Naive B cell (primary cell): ENCODE results near the gene H2AZ2. TPM values are rescaled to one million over a fixed set of nuclear protein-coding genes. Genes with fewer than 3 reads are reported as not detected.
"Not testable (repeated sequence)": the region's sequence is repeated elsewhere in the genome, so short reads cannot be mapped to it uniquely, and the experiment has no call there.

Source experiments
- ATAC-seq, 2 donors: fragments of 150-1000 bp; cut with Tn5 transposase; 2 replicates each; pipeline ENCODE4 v1.10.0; 2021; ENCODE audit warnings: low read depth in 2 of 2, mild to moderate bottlenecking in 2 of 2, moderate library complexity in 2 of 2
- DNase-seq: peaks from one replicate; pipeline ENCODE4 v3.0.0; 2022
- H3K27ac Mint-ChIP-seq, 6 donors: one replicate each; pipeline ENCODE4 v1.8.0; 2020 to 2022; ENCODE audit warnings: mild to moderate bottlenecking in 6 of 6, mixed read lengths in 6 of 6, moderate library complexity in 5 of 6, inconsistent platforms in 2 of 6
- H3K27me3 Mint-ChIP-seq, 3 donors: one replicate each; pipeline ENCODE4 v1.8.0; 2021 to 2022; ENCODE audit warnings: mixed read lengths in 3 of 3, mild to moderate bottlenecking in 1 of 3
- H3K36me3 Mint-ChIP-seq, 2 donors: one replicate each; pipeline ENCODE4 v1.8.0; 2020 to 2022; ENCODE audit warnings: mixed read lengths in 2 of 2, inconsistent platforms in 1 of 2, mild to moderate bottlenecking in 1 of 2
- H3K4me1 Mint-ChIP-seq, 3 donors: one replicate each; pipeline ENCODE4 v1.8.0; 2020 to 2022; ENCODE audit warnings: mixed read lengths in 3 of 3, inconsistent platforms in 1 of 3, mild to moderate bottlenecking in 1 of 3, moderate library complexity in 1 of 3
- H3K4me3 Mint-ChIP-seq, 8 donors: one replicate each; pipeline ENCODE4 v1.8.0; 2020 to 2022; ENCODE audit warnings: mild to moderate bottlenecking in 8 of 8, mixed read lengths in 8 of 8, moderate library complexity in 8 of 8, inconsistent platforms in 2 of 8
- H3K9me3 Mint-ChIP-seq, 7 donors: one replicate each; pipeline ENCODE4 v1.8.0; 2020 to 2022; ENCODE audit warnings: mixed read lengths in 7 of 7, mild to moderate bottlenecking in 5 of 7, inconsistent platforms in 2 of 7, moderate library complexity in 1 of 7
- polyA plus RNA-seq, 6 donors: library from polyadenylated mRNA; unstranded; fragments of 300-500 nt; fragmentation: Illumina TruSeq; gene quantifications; one replicate each; pipeline ENCODE4 v1.2.3, GENCODE V29; 2021; ENCODE audit warnings: low read depth in 6 of 6

Gene H2AZ2
- polyA plus RNA-seq, 6 donors from 2014 or later, result 128 to 168 (median 145) TPM

- no peak for ATAC-seq
- Mint-ChIP-seq H3K9me3 (no peaks in the 10 kb centered on the region), H3K4me1 (peaks cover 0 to 6% (median 0%) of the 10 kb centered on the region in 3 donors), H3K27me3 (no peaks in the 10 kb centered on the region), H3K36me3 (no peaks in the 10 kb centered on the region), H3K27ac (no peak overlapping the region), H3K4me3 (no peak overlapping the region)
- DNase-seq, result no peak
These were observed 6.9 kb upstream of the H2AZ2 start for GRCh38 chr7:44854644-44855364.

GRCh38 chr7:44853391-44853790 is 5.5 kb upstream of the H2AZ2 start:
- Mint-ChIP-seq H3K4me1 (peaks cover 0 to 13% (median 6%) of the 10 kb centered on the region in 3 donors), H3K36me3 (no peaks in the 10 kb centered on the region), H3K27me3 (no peaks in the 10 kb centered on the region), H3K4me3 (no peak overlapping the region), H3K9me3 (no peaks in the 10 kb centered on the region), H3K27ac (no peak overlapping the region)
- ATAC-seq (no peak), DNase-seq (no peak)

- H3K27me3 Mint-ChIP-seq, result no peaks in the 10 kb centered on the region
- no peak for ATAC-seq
- peak overlapping the region in 1 of 8 donors; percentile 23 for H3K4me3 Mint-ChIP-seq
- DNase-seq, result no peak
- no peak overlapping the region for H3K27ac Mint-ChIP-seq
- H3K9me3 Mint-ChIP-seq, result no peaks in the 10 kb centered on the region
- no peaks in the 10 kb centered on the region for H3K36me3 Mint-ChIP-seq
- peaks cover 0 to 13% (median 6%) of the 10 kb centered on the region in 3 donors for H3K4me1 Mint-ChIP-seq
These were observed 4.7 kb upstream of the H2AZ2 start for GRCh38 chr7:44852590-44852989.

GRCh38 chr7:44849885-44850544 is 2.1 kb upstream of the H2AZ2 start:
- Mint-ChIP-seq H3K4me3 (peak overlapping the region; percentile 22 to 98 (median 90)), H3K27ac (peak overlapping the region in 4 of 6 donors; percentile 57 to 99 (median 62)), H3K27me3 (no peaks in the 10 kb centered on the region), H3K36me3 (no peaks in the 10 kb centered on the region), H3K9me3 (no peaks in the 10 kb centered on the region), H3K4me1 (peaks cover 17 to 30% (median 27%) of the 10 kb centered on the region in 3 donors)
- no peak for DNase-seq
- ATAC-seq, result no peak

- no peaks in the 10 kb centered on the region for H3K36me3 Mint-ChIP-seq
- DNase-seq (no peak), ATAC-seq (no peak)
- peaks cover 17 to 33% (median 30%) of the 10 kb centered on the region in 3 donors for H3K4me1 Mint-ChIP-seq
- H3K4me3 Mint-ChIP-seq, result peak overlapping the region; percentile 36 to 98 (median 90)
- H3K9me3 Mint-ChIP-seq, result no peaks in the 10 kb centered on the region
- peak overlapping the region in 4 of 6 donors; percentile 14 to 99 (median 78) for H3K27ac Mint-ChIP-seq
- no peaks in the 10 kb centered on the region for H3K27me3 Mint-ChIP-seq
These were observed 1.5 kb upstream of the H2AZ2 start for GRCh38 chr7:44849259-44849884.

GRCh38 chr7:44847509-44847919 is 373 bp downstream of the H2AZ2 start:
- H3K9me3 Mint-ChIP-seq, result no peaks in the 10 kb centered on the region
- no peaks in the 10 kb centered on the region for H3K27me3 Mint-ChIP-seq
- DNase-seq, result peak; percentile 94
- peak overlapping the region; percentile 95 to 99 (median 99) for H3K27ac Mint-ChIP-seq
- H3K4me3 Mint-ChIP-seq, result peak overlapping the region; percentile 83 to 98 (median 94)
- peaks cover 21 to 41% (median 32%) of the 10 kb centered on the region in 3 donors for H3K4me1 Mint-ChIP-seq
- peak; percentile 72 to 73 for ATAC-seq
- H3K36me3 Mint-ChIP-seq, result peaks cover 0 to 2% of the 10 kb centered on the region in 2 donors

- Mint-ChIP-seq H3K4me1 (peaks cover 26 to 43% (median 38%) of the 10 kb centered on the region in 3 donors), H3K9me3 (no peaks in the 10 kb centered on the region), H3K27ac (peak overlapping the region; percentile 95 to 99 (median 99)), H3K36me3 (peaks cover 0 to 8% of the 10 kb centered on the region in 2 donors), H3K4me3 (peak overlapping the region; percentile 83 to 98 (median 94)), H3K27me3 (no peaks in the 10 kb centered on the region)
- DNase-seq, result no peak
- ATAC-seq, result peak in 1 of 2 donors; percentile 14
These were observed 925 bp downstream of the H2AZ2 start for GRCh38 chr7:44846816-44847508.

GRCh38 chr7:44846390-44846789 is 1.5 kb downstream of the H2AZ2 start:
- DNase-seq, H3K9me3 Mint-ChIP-seq: not testable (repeated sequence)
- peaks cover 31 to 43% (median 43%) of the 10 kb centered on the region in 3 donors for H3K4me1 Mint-ChIP-seq

GRCh38 chr7:44845451-44845850 is 2.4 kb downstream of the H2AZ2 start:
- Mint-ChIP-seq H3K4me1 (peaks cover 31 to 43% (median 43%) of the 10 kb centered on the region in 3 donors), H3K27ac (peak overlapping the region in 5 of 6 donors; percentile 69 to 99 (median 96)), H3K9me3 (no peaks in the 10 kb centered on the region), H3K27me3 (no peaks in the 10 kb centered on the region), H3K4me3 (peak overlapping the region in 5 of 8 donors; percentile 84 to 98 (median 95)), H3K36me3 (peaks cover 0 to 14% of the 10 kb centered on the region in 2 donors)
- ATAC-seq (no peak), DNase-seq (no peak)

More at GRCh38 chr7:44846390-44846789, 1.5 kb downstream of the H2AZ2 start:
- H3K36me3 Mint-ChIP-seq, result peaks cover 0 to 14% of the 10 kb centered on the region in 2 donors
- peak overlapping the region; percentile 85 to 99 (median 98) for H3K27ac Mint-ChIP-seq
- not testable (repeated sequence) for H3K27me3 Mint-ChIP-seq, ATAC-seq
- H3K4me3 Mint-ChIP-seq, result peak overlapping the region; percentile 83 to 98 (median 94)

- not testable (repeated sequence) for H3K4me3 Mint-ChIP-seq, ATAC-seq, DNase-seq, H3K27me3 Mint-ChIP-seq, H3K9me3 Mint-ChIP-seq, H3K27ac Mint-ChIP-seq
- Mint-ChIP-seq H3K4me1 (peaks cover 31 to 38% (median 36%) of the 10 kb centered on the region in 3 donors), H3K36me3 (peaks cover 6 to 21% of the 10 kb centered on the region in 2 donors)
These were observed 4.4 kb downstream of the H2AZ2 start for GRCh38 chr7:44843440-44843839.

- not testable (repeated sequence) for H3K4me3 Mint-ChIP-seq
These were observed 5.2 kb downstream of the H2AZ2 start for GRCh38 chr7:44842675-44843074.

GRCh38 chr7:44838751-44839150 is 9.1 kb downstream of the H2AZ2 start:
- Mint-ChIP-seq H3K4me3 (no peak overlapping the region), H3K27me3 (no peaks in the 10 kb centered on the region), H3K4me1 (peaks cover 4 to 13% (median 11%) of the 10 kb centered on the region in 3 donors), H3K9me3 (no peaks in the 10 kb centered on the region), H3K36me3 (peaks cover 6 to 23% of the 10 kb centered on the region in 2 donors), H3K27ac (peak overlapping the region in 3 of 6 donors; percentile 16 to 56 (median 49))
- ATAC-seq (no peak), DNase-seq (no peak)

More at GRCh38 chr7:44842675-44843074, 5.2 kb downstream of the H2AZ2 start:
- DNase-seq, H3K27me3 Mint-ChIP-seq, ATAC-seq, H3K9me3 Mint-ChIP-seq: not testable (repeated sequence)
- Mint-ChIP-seq H3K4me1 (peaks cover 31 to 37% (median 36%) of the 10 kb centered on the region in 3 donors), H3K27ac (peak overlapping the region in 2 of 6 donors; percentile 29 to 54), H3K36me3 (peaks cover 6 to 23% of the 10 kb centered on the region in 2 donors)

- H3K4me3 Mint-ChIP-seq, result no peak overlapping the region
- no peak for DNase-seq
- ATAC-seq, result no peak
- H3K9me3 Mint-ChIP-seq, result no peaks in the 10 kb centered on the region
- peaks cover 0 to 5% of the 10 kb centered on the region in 2 donors for H3K36me3 Mint-ChIP-seq
- H3K27ac Mint-ChIP-seq, result peak overlapping the region in 1 of 6 donors; percentile 51
- H3K27me3 Mint-ChIP-seq, result no peaks in the 10 kb centered on the region
- H3K4me1 Mint-ChIP-seq, result peaks cover 0 to 3% (median 0%) of the 10 kb centered on the region in 3 donors
These were observed 20.3 kb downstream of the H2AZ2 start for GRCh38 chr7:44827567-44827966.
